PC-3 (cell line): ENCODE measurements around the gene SEPHS1. TPM values are rescaled to one million over a fixed set of nuclear protein-coding genes. Genes with fewer than 3 reads are reported as not detected.

Source experiments
- ATAC-seq: fragments of 200-7000 bp; cut with Tn5 transposase; 2 replicates; pipeline ENCODE4 v1.9.1; 2020; ENCODE audit warnings: mild to moderate bottlenecking, moderate library complexity
- BruUV-seq: library from RNA; stranded (reverse); fragments of 400-500 nt; replicated peaks from 2 replicates; lab custom pipeline; 2021; lab: Mats Ljungman, UMichigan
- CTCF ChIA-PET: fragments of 300-600 bp; sonication (Branson Sonifier 250); formaldehyde crosslinking; loops from one replicate; lab custom pipeline; 2022; ENCODE audit warnings: antibody characterized with exemption; lab: Charles Lee
- POLR2A ChIA-PET: fragments of 300-600 bp; sonication (Branson Sonifier 250); formaldehyde crosslinking; loops from one replicate; lab custom pipeline; 2022; ENCODE audit warnings: antibody characterized with exemption; ENCODE audit not compliant: unreplicated experiment; lab: Charles Lee
- DNase-seq: peaks from one replicate; pipeline ENCODE4 v3.0.0-alpha.2; 2015
- H2AFZ ChIP-seq: fragments of 300-600 bp; sonication (generic); 2 replicates; pipeline ENCODE4 v1.6.0; 2016; ENCODE audit warnings: antibody characterized with exemption, low read length
- H3F3A ChIP-seq: fragments of 300-600 bp; sonication (generic); one replicate; pipeline ENCODE4 v1.6.0; 2017; ENCODE audit warnings: antibody characterized with exemption, low read length, control low read depth, mild to moderate bottlenecking; ENCODE audit not compliant: unreplicated experiment
- H3K27ac ChIP-seq: fragments of 300-600 bp; sonication (generic); 2 replicates; pipeline ENCODE4 v1.5.1; 2016; ENCODE audit warnings: mild to moderate bottlenecking, low read length
- H3K27me3 ChIP-seq: fragments of 300-600 bp; sonication (generic); 2 replicates; pipeline ENCODE4 v1.6.1; 2016; ENCODE audit warnings: low read length, mixed read lengths
- H3K36me3 ChIP-seq: fragments of 300-600 bp; sonication (generic); 2 replicates; pipeline ENCODE4 v1.6.1; 2016; ENCODE audit warnings: low read depth, mixed run types, low read length, mixed read lengths
- H3K4me1 ChIP-seq: fragments of 300-600 bp; sonication (generic); 2 replicates; pipeline ENCODE4 v1.5.1; 2016; ENCODE audit warnings: low read length; ENCODE audit not compliant: insufficient read depth
- H3K4me2 ChIP-seq: fragments of 300-600 bp; sonication (generic); 2 replicates; pipeline ENCODE4 v1.6.0; 2016; ENCODE audit warnings: low read length
- H3K4me3 ChIP-seq: fragments of 300-600 bp; sonication (generic); 2 replicates; pipeline ENCODE4 v1.5.1; 2016; ENCODE audit warnings: mild to moderate bottlenecking, low read length, mixed read lengths
- H3K79me2 ChIP-seq: fragments of 300-600 bp; sonication (generic); 2 replicates; pipeline ENCODE4 v1.6.1; 2017; ENCODE audit warnings: low read length, mixed read lengths
- H3K9ac ChIP-seq: fragments of 300-600 bp; sonication (generic); 2 replicates; pipeline ENCODE4 v1.6.0; 2016; ENCODE audit warnings: mild to moderate bottlenecking, low read length
- H3K9me2 ChIP-seq: fragments of 300-600 bp; sonication (generic); replicated peaks from 2 replicates; pipeline ENCODE4 v1.6.1; 2016; ENCODE audit warnings: mixed run types, low read length, mixed read lengths
- H3K9me3 ChIP-seq: fragments of 300-600 bp; sonication (generic); 2 replicates; pipeline ENCODE4 v1.6.1; 2016; ENCODE audit warnings: low read length, mixed read lengths
- H4K20me1 ChIP-seq: fragments of 300-600 bp; sonication (generic); 2 replicates; pipeline ENCODE4 v1.6.1; 2016; ENCODE audit warnings: low read length, mixed read lengths
- EZH2 ChIP-seq: fragments of 300-600 bp; sonication (generic); IDR thresholded peaks from one replicate; pipeline ENCODE4 v1.6.1; 2017; ENCODE audit warnings: antibody characterized with exemption, mild to moderate bottlenecking, low read length; ENCODE audit not compliant: unreplicated experiment
- EZH2phosphoT487 ChIP-seq: fragments of 300-600 bp; sonication (generic); IDR thresholded peaks from 2 replicates; pipeline ENCODE4 v1.6.1; 2018; ENCODE audit warnings: mild to moderate bottlenecking, antibody characterized with exemption, low read length, borderline replicate concordance
- intact Hi-C: fragments of 100-400 bp; cut with micrococcal nuclease; formaldehyde crosslinking; loops from 2 replicates; pipeline ENCODE4 v1.9.0; 2023
- total RNA-seq: library from RNA; depleted of rRNA; stranded (reverse); fragments of >200 nt; gene quantifications from 2 replicates; pipeline ENCODE4 v1.2.3, GENCODE V29; 2014
- TF ChIP-seq, protein P1 (sequence below): fragments of 300-600 bp; sonication (generic); conservative IDR thresholded peaks from 2 replicates; pipeline ENCODE4 v1.5.1; 2017; ENCODE audit warnings: antibody characterized with exemption, low read depth, mild to moderate bottlenecking, low read length

The SEPHS1 gene
- total RNA-seq, 1 experiment from 2014 or later = 42.5 TPM

DNA sequence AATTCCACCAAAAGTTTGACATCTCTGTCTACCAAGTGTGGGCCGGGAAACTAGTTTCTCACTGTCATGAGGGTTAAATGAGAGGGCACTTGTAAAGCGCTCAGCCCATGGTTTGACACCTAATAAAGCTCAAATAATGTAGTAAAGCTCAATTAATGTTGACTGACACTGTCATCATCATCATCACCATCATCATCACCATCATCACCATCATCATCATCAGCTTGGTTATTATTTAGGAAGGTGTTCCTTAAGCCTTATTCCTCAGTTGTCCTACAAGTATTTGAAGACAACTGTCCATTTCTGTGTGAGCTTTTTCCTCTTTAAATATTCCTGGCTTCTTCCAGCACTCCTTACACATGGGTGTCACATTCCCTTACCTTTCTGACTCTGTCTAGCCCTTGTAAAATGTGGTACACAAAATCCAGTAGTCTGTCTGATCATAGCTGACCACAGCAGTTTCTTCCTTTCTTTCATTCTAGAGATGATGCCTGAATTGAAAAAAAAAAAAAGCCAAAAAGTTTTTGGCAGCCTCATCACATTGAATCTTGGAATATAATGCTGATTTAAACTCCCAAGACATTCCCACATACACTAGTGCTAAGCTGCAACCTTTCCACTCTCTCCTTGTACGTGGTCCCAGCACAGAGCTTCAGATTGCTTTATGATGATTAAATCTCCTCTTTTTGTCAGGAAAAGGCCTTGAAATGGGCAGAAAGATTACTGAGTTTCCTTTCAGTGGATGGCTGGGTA is 40.6 kb upstream of the SEPHS1 start:
- POLR2A ChIA-PET = interaction anchor here (0.6 kb wide), 1 partner anchor 286 kb away, joined by 3 read pairs; no protein-coding TSS in a partner anchor

GRCh38 chr10:13386021-13386420 is 37.9 kb upstream of the SEPHS1 start:
- peak overlapping the region; percentile 19; the same call in 1 of the 2 replicates for H3K4me2 ChIP-seq
- no peaks in the 10 kb centered on the region for H3K36me3 ChIP-seq
- no peak overlapping the region for H3K27ac ChIP-seq
- no peaks in the 10 kb centered on the region for H3K27me3 ChIP-seq
- H3K9me3 ChIP-seq = no peaks in the 10 kb centered on the region
- CTCF ChIA-PET = no interaction called here
- no peak overlapping the region for H3K4me3 ChIP-seq
- BruUV-seq = no TSS peak
- no peaks in the 10 kb centered on the region for H4K20me1 ChIP-seq
- H3K9ac ChIP-seq = no peak overlapping the region
- H3K79me2 ChIP-seq = no peaks in the 10 kb centered on the region
- H3K4me1 ChIP-seq = no peaks in the 10 kb centered on the region
- DNase-seq (no peak), ATAC-seq (no peak)
- H3K9me2 ChIP-seq = no peaks in the 10 kb centered on the region
- POLR2A ChIA-PET = no interaction called here
- H3F3A ChIP-seq = no peaks in the 10 kb centered on the region
- intact Hi-C loops = no loop called here
- no peak overlapping the region for H2AFZ ChIP-seq
- TF ChIP-seq EZH2phosphoT487 (no peak), EZH2 (no peak)
- TF ChIP-seq, protein P1, sequence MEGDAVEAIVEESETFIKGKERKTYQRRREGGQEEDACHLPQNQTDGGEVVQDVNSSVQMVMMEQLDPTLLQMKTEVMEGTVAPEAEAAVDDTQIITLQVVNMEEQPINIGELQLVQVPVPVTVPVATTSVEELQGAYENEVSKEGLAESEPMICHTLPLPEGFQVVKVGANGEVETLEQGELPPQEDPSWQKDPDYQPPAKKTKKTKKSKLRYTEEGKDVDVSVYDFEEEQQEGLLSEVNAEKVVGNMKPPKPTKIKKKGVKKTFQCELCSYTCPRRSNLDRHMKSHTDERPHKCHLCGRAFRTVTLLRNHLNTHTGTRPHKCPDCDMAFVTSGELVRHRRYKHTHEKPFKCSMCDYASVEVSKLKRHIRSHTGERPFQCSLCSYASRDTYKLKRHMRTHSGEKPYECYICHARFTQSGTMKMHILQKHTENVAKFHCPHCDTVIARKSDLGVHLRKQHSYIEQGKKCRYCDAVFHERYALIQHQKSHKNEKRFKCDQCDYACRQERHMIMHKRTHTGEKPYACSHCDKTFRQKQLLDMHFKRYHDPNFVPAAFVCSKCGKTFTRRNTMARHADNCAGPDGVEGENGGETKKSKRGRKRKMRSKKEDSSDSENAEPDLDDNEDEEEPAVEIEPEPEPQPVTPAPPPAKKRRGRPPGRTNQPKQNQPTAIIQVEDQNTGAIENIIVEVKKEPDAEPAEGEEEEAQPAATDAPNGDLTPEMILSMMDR = no peak

More for the DNA sequence above, 40.6 kb upstream of the SEPHS1 start:
- no peaks in the 10 kb centered on the region for H3F3A ChIP-seq
- no peaks in the 10 kb centered on the region for H3K9me2 ChIP-seq
- H3K79me2 ChIP-seq = no peaks in the 10 kb centered on the region
- H3K27ac ChIP-seq = no peak overlapping the region
- no peak overlapping the region for H3K9ac ChIP-seq
- no peaks in the 10 kb centered on the region for H3K36me3 ChIP-seq
- H3K9me3 ChIP-seq = no peaks in the 10 kb centered on the region
- CTCF ChIA-PET = no interaction called here
- H3K4me1 ChIP-seq = no peaks in the 10 kb centered on the region
- intact Hi-C loops = no loop called here
- no TSS peak for BruUV-seq
- H3K4me2 ChIP-seq = no peak overlapping the region
- H3K27me3 ChIP-seq = no peaks in the 10 kb centered on the region
- H4K20me1 ChIP-seq = no peaks in the 10 kb centered on the region
- DNase-seq = no peak
- H2AFZ ChIP-seq = no peak overlapping the region
- TF ChIP-seq, protein P1 = no peak
- TF ChIP-seq EZH2 = no peak
- TF ChIP-seq EZH2phosphoT487 = no peak
- no peak for ATAC-seq
- no peak overlapping the region for H3K4me3 ChIP-seq

DNA sequence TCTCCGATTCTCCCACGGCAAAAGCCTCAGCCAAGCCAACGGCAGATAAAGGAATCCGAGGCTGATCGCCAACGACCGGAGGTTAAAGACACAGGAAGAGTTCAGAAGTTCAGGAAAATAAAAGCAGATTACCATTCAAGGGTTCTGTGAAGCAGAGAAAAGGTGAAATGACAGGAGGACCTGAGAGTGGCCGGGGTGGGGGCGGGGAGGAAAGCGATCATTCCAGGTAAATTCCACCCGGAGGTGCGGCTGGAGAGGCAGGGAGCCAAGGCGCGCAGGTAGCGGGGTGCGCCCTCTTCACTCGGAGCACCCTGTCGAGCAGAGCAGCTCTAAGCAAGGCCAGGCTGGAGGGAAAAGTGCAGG is 35.3 kb upstream of the SEPHS1 start:
- Histone ChIP-seq H3K4me3 (peak overlapping the region; percentile 72), H3K27me3 (no peaks in the 10 kb centered on the region), H3K9ac (peak overlapping the region; percentile 15; the same call in 1 of the 2 replicates), H3K36me3 (no peaks in the 10 kb centered on the region), H3K4me1 (no peaks in the 10 kb centered on the region), H3K79me2 (no peaks in the 10 kb centered on the region), H3F3A (no peaks in the 10 kb centered on the region), H2AFZ (peak overlapping the region; percentile 90), H3K9me3 (no peaks in the 10 kb centered on the region), H3K4me2 (peak overlapping the region; percentile 95), H3K27ac (peak overlapping the region; percentile 48), H4K20me1 (no peaks in the 10 kb centered on the region), H3K9me2 (no peaks in the 10 kb centered on the region)
- intact Hi-C loops = no loop called here
- DNase-seq (peak; percentile 34), ATAC-seq (peak; percentile 58)
- CTCF ChIA-PET = no interaction called here
- POLR2A ChIA-PET = interaction anchor here (0.6 kb wide), 1 partner anchor 32 kb away, joined by 3 read pairs; no protein-coding TSS in a partner anchor
- no peak for TF ChIP-seq EZH2
- TF ChIP-seq EZH2phosphoT487 = no peak
- TF ChIP-seq, protein P1 = no peak
- no TSS peak for BruUV-seq
